GM18909 (cell line): ENCODE data around the gene TKFC.
"Not testable (repeated sequence)": the region's sequence is repeated elsewhere in the genome, so short reads cannot be mapped to it uniquely, and the experiment has no call there.

Experiments used
- ATAC-seq: cut with Tn5 transposase; IDR thresholded peaks from one replicate; pipeline ENCODE4 v1.9.1; 2021; ENCODE audit warnings: mild to moderate bottlenecking; ENCODE audit not compliant: unreplicated experiment, poor library complexity

TKFC gene

GRCh38 chr11:61362542-61362875, 29.5 kb downstream of the TKFC start:
- no peak for ATAC-seq

DNA sequence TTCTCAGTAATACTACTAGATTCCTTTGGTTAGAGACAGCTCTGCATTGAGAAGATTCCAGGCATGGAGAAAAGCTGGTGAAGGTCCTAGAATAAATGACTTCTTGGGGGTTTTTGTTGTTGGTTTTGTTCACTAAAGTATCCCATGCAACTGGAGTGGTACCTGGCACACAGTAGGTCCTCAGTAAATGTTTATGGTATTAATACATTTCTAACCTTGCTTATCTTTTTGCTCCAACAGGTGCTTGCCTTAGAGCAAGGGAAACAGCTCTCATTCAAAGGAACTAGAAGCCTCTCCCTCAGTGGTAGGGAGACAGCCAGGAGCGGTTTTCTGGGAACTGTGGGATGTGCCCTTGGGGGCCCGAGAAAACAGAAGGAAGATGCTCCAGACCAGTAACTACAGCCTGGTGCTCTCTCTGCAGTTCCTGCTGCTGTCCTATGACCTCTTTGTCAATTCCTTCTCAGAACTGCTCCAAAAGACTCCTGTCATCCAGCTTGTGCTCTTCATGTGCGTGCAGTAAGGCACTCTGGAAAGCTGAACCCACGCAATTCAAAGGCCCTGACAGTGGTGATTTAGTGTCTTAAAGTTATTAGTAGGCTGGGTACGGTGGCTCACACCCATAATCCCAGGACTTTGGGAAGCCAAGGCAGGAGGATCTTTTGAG, 31.1 kb downstream of the TKFC start:
- ATAC-seq = no peak

DNA sequence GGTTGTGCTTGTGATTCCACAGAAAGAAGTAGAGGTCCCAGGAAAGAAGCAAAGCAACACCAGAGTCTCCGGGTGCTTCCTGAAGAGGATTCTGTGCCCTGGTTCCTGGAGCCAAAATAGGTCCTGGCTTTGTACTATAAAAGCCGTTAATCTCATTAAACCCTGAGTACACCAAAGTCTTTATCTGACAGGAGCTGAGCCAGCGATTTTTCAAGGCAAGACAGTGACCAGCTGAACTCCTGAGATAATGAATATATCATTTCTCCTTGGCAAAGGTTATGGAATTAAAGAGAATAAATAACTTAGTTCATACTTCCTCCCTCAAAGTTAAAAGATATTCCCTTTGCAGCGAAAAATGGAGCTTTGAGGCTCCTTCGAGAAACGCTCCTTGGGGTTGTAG, 34.4 kb downstream of the TKFC start:
- ATAC-seq = no peak

GRCh38 chr11:61368646-61369045, 35.6 kb downstream of the TKFC start:
- no peak for ATAC-seq

- ATAC-seq = no peak
These were observed 36.6 kb downstream of the TKFC start for GRCh38 chr11:61369372-61370348.

GRCh38 chr11:61370349-61371005, 37.4 kb downstream of the TKFC start:
- no peak for ATAC-seq

GRCh38 chr11:61372659-61373420, 39.8 kb downstream of the TKFC start:
- no peak for ATAC-seq

DNA sequence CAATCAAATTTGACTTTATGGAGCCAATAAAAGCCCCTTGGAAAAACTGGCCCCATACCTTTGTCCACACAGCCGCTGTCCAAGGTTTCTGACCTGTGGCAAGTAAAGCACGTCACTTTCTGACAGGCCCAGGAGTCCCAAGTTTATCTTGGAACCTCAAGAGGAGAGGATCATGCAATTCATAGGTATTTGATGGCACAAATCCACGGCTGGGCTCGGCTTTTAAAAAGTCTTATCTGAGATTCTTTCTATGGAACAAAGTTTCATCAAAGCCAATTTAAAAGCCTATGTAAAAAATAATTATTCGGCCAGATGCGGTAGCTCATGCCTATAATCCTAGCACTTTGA, 42.7 kb downstream of the TKFC start:
- no peak for ATAC-seq

DNA sequence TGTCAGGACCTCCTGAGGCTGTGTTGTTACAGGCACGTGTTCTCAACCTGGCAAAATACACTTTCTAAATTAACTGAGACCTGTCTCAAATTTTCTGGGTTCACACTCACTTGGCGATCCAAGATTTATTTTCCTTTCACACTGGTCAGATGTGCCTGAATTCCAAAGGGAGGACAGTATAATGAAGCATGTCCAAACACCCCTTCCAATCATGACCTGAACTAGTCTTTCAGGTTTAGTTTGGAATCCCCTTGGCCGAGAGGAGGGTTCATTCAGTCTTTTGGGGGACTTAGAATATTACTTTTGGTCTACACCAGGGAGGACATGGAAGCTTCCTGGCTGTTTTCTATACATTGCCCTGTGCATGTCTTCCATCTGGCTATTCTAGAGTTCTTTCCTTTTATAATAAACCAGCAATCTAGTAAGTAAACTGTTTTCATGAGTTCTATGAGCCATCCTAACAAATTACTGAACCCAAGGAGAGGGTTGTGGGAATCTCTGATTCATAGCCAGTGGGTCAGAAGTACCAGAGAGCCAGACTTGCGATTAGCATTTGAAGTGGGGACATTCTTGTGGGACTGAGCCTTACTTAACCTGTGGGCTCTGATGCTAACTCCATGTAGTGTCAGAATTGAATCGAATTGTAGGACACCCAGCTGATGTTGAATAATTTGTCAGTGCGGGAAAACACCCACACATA, 44.6 kb downstream of the TKFC start:
- ATAC-seq = no peak

- ATAC-seq = no peak
These were observed 45.8 kb downstream of the TKFC start for GRCh38 chr11:61378713-61379313.

DNA sequence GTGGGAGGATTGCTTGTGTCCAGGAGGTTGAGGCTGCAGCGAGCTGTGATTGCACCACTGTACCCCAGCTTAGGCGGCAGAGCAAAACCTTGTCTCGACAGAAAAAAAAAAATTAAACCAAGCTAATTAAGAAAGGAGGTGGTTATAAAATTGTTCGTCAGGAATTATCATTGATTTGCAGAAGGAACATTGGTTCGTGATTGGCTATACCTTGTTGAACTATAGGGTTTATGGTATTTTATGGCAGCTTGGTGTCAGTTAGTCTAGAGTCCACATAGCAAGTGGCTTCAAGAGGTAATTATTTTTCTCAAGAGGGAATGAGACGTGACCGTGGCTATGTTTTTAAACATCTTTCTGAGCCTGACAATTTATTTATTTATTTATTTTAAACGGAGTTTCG, 47.9 kb downstream of the TKFC start:
- ATAC-seq = no peak

DNA sequence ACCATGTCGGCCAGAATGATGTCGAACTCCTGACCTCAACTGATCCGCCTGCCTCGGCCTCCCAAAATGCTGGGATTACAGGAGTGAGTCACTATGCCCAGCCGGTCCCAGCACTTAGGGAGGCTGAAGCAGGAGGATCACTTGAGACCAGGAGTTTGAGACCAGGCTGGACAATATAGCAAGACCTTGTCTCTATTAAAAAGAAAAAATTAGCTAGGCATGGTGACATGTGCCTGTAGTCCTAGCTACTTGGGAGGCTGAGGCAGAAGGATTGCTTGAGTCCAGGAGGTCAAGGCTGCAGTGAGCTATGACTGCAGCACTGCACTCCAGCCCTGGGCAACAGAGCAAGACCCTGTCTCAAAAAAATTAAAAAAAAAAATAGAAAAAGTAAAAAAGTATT, 50.8 kb downstream of the TKFC start:
- ATAC-seq = not testable (repeated sequence)

GRCh38 chr11:61384271-61385242, 51.5 kb downstream of the TKFC start:
- no peak for ATAC-seq

GRCh38 chr11:61390161-61390560, 57.1 kb downstream of the TKFC start:
- no peak for ATAC-seq

GRCh38 chr11:61392981-61393595, 60.1 kb downstream of the TKFC start:
- ATAC-seq = no peak
